ENCODE results near the gene USP21.

- TF ChIP-seq, protein P1, sequence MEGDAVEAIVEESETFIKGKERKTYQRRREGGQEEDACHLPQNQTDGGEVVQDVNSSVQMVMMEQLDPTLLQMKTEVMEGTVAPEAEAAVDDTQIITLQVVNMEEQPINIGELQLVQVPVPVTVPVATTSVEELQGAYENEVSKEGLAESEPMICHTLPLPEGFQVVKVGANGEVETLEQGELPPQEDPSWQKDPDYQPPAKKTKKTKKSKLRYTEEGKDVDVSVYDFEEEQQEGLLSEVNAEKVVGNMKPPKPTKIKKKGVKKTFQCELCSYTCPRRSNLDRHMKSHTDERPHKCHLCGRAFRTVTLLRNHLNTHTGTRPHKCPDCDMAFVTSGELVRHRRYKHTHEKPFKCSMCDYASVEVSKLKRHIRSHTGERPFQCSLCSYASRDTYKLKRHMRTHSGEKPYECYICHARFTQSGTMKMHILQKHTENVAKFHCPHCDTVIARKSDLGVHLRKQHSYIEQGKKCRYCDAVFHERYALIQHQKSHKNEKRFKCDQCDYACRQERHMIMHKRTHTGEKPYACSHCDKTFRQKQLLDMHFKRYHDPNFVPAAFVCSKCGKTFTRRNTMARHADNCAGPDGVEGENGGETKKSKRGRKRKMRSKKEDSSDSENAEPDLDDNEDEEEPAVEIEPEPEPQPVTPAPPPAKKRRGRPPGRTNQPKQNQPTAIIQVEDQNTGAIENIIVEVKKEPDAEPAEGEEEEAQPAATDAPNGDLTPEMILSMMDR (optimal IDR thresholded peaks at IDR 0.05 in 1 of 3, IDR thresholded peaks at IDR 0.05 in 1 of 3, conservative IDR thresholded peaks at IDR 0.05 in 1 of 3; ENCODE audit: extremely low read depth in 1 of 3, insufficient read depth in 2 of 3, low read length in 3 of 3) = no peak
- no peak for TF ChIP-seq EZH2 (IDR thresholded peaks at IDR 0.05; ENCODE audit: low read length)
These were observed 21.4 kb upstream of the USP21 start for GRCh38 chr1:161137881-161138280.
